ENCODE results near the gene ATP10A.
A peak's percentile ranks its signal among the peaks of the same experiment; 100 is the strongest.

ATP10A gene

DNA sequence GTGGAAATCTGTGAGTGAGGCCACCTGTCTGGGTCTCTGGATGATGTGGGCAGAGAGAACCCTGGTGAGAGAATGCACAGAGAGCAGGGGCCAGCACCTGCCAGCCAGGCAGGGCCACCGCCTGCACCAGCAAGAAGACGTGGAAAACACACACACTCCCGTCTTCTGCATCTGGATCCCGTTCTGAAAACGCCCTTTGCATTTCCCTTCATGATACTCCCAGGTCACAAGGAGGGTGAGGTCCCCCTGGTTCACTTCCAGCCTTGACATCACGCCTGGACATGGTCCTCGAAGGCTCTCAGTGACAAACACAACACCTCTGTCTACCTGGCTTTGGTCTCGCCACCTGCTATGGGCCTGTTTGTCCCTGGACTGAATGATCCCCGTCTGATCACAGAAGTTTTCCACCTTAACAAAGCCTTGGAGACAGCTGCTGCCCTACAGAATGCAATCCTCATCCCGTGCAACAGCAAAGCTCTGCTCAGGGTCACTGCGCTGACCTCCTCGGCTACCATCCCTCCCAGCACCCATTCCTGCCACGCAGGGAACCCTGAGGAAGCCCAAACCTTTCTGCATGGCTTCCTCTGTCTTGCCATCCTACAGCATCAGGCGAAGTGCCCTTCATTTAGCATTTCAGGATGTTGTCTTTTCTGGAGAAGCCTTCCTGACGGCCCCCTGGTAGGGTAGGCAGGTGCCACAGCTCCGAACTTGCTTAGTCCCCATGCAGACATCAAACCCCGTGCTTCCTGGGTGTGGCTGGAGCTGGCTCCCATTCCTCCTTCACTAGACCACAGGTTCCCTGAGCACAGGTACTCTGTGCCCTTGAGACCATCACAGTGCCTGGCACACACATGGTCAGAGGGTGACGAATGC is 122.5 kb downstream of the ATP10A start:
- no peak for DNase-seq (ENCODE audit: low spot score)

DNA sequence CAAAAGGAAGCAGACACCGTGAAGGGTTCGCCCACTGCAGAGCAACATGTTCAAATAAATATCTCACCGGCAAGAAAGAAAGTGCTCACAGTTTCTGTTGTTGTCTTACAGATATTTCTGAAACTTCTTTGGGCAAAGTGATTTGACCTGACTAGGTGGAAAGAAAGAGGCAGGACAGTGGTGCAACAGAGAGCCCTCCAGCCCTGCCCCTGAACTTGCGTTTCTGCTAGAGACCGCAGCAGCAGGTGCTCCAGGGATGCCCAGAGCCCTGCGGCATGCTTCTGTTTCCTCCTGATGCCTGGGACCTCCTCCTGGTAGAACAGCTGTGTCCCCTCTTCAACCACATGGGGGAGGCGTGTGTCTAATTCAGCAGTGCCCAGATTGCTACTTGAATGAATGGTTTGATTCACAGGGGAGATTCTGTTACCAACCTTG is 123.4 kb downstream of the ATP10A start:
- peak; percentile 50 for DNase-seq (ENCODE audit: low spot score)

DNA sequence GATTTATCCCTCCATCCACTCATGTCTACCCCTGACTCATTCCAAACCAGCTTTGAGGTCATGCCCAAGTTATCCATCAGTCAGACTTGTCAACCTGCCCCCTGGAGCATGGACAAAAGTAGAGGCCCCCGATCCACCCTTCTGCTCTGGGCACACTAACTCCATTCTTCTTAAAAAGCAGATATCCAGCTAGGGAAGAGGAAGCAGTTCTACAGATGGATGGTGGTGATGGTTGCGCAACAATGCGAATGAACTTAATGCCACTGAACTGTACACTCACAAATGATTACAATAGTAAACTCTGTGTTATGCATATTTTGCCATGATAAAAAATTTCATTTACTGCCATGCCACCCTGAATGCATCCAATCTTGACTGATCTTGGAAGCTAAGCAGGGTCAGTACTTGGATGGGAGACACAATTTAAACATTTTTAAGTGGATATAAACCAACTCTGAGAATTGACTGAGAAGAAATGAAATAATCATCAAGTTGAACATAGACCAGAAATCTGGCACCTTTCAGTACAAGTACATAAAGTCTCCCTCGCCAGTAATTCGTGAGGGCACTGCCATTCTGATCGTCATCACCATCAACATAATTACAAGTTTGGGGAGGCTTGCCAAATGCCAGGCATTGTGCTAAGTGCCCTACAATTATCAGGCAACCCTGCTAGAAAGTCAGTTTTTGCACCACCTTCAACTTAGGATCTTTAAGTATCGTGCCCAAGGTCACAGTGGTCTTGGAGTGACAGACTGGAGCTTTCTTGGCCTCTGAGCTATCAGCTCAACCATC is 124.8 kb downstream of the ATP10A start:
- DNase-seq (ENCODE audit: low spot score), result no peak

DNA sequence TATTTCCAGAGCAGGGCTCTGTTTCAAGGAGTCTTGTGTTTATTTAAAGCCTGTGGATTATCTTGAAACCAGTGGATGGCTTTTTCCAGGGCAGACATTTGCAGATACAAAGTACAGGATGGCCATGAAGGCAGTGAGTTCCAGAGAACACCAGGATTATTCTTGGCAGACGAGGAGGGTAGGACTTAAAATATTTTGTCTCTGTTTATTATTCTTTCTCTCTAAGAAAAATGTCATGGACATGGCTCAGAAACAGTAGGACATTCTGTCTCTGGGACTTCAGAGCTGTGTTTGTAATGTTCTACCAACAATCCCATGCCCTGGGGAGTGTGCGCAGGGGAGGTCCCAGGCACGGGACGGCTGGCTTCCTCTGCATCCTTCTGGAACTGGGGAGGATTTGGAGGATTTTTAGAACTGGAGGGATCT is 125.9 kb downstream of the ATP10A start:
- no peak for DNase-seq (ENCODE audit: low spot score)

DNA sequence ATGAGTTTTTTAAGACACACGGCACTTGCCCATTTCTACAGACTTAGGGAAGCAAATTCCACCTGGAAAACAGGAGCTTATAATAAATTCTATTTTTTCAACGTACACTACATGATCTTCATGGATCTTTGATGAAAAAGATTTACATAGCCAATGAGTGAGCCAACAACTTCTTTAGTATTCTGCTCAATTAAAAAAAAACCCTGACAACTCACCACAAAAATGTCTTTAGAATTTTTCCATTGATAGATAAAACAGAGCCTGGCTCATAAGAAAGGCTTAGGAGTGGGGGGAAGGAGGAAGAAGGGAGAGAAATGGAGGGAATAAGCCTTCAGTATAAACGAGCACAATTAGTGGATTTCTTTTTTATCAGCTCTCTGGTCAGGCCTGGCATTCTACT is 126.7 kb downstream of the ATP10A start:
- DNase-seq (ENCODE audit: low spot score), result no peak

DNA sequence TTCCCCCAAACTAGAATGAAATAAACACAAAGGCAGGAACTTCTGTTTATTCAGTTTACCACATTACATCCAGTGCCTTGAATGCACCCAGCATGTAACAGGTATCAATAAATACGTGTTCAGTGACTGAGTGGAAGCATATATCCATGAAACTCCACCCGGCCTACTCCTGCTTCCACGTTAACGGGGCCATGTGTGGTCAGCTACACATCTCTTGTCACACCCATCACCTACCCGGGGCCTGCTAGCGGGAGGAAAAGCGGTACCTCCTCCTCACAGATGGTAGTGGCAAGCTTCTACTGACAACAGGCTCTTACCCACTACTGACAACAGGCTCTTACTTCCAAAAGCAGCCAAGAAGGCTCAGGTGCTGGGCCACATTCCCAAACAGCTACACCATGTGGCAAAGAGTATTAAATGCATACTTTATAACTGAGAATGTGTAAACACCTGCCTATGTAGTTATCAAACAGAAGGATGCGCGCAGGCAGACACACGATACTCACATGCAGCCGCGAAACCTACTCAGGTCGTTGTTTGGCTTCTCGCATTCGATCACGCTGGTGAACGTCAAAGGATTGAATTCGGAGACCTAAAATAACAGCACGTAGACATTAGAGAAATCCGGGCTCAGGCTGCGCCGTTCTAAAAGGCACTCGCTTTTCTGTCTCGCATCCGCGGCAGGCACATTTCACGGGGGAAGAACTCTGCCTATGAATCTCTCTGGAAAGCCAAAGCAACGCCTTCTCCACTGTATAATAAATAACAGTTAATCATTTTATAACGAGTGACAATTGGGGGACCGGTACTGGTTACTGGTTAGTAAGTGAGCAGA is 127.4 kb downstream of the ATP10A start:
- no peak for DNase-seq (ENCODE audit: low spot score)

DNA sequence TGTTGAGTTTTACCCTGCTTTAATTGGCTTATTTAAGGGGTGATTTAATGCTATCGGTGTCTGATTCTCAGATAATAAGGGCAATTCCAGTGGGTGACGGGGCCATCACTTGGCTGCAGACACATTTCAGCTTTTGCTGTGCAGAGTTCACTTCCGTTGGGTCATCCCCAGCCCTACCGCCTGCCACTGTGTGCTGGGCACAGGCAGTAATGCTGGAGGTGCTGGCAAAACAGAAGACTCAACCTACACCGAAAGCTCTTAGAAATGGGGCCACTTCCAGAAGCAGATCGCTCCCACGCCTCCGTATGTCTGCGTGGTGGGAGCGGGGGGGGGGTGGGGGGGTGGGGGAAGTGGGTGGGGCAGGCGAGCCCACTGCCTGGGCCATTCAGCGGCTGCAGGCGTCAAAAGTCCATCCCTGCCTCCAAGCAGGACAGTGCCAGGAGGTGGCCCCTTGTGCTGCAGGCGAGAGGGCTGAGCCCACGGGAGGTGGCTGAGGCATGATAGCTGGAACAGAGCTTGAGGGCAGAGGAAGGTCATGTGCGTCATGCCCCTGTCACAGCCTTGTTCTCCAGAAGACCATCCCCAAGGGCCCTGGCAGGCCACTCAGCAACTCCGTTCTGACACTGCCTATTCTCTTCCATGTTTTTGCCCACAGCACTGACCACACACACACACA is 128.3 kb downstream of the ATP10A start:
- DNase-seq (ENCODE audit: low spot score), result no peak

DNA sequence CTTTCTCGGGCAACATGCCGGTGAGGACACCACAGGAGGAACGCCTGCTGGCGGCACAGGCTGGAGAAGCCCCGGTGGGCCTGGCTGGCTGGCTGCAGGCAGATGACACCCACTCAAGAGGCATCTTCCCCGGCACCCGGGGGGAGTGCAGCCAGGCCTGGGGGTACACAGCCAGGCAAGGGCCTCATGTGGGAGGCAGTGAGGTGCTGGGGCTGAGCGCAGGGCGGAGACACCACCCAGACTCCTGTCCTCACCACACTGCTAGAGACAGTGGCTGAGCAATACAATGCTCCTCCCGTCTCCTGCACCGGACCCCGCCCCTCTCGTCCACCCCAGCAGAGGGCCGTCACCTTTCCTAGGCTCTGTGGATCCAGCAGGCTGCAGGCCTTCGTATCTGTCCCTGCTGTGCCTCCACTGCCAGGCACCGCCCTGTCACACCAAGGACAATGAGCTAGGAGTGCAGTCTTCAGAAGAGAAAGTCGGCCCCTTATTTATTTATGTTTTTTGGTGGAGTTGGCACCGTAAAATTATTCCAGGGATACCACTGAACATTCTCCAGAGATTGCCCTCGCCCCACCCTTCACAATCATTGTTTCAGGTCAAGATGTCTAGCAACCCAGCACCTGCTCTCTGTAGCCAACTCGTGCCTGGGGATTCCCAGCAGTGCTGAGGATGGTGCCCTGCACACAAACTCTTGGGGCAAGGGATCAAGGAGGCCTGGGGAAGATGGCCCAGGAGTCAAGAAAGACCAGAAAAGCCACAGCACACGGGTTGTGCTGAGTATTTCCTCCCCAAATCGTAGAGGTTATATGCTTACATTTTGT is 129.1 kb downstream of the ATP10A start:
- no peak for DNase-seq (ENCODE audit: low spot score)

DNA sequence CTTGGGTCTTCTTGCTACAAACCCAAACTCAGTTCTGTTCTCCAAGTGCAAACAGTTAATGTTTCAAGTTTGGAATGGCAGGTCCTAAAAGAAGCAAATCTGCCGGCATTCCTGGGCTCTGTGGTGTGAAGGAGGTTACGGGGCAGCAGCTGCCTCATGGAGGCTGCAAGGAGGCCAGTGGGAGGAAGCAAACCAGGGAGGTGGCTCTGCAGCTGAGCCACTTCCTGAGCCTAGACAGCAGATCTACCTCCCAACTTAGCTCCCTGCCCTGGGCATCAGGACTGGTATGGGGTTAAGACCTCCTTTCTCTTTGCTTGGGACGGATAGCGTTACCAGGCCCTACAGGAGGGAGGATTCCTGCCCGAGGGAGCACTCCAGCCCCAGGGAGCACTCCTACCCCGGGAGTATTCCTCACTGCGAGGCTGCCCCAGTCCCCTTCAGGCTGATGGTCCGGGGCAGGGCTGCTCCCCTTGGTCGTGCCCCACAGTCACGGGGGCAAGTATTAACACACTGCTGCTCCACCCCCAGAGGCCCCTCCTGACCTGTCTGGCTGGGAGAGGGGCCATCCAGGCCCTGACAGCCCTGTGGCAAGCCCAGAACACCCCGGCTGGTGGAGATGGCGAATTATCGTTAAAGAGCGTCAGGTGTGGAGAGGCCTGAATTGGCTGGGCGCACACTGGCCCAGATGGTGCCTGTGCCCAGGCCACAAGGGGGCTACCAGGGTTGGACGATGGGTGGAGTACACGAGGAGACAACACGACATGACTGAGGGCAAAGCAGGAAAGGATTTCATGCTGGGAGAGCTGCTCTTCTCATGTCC is 129.9 kb downstream of the ATP10A start:
- no peak for DNase-seq (ENCODE audit: low spot score)

DNA sequence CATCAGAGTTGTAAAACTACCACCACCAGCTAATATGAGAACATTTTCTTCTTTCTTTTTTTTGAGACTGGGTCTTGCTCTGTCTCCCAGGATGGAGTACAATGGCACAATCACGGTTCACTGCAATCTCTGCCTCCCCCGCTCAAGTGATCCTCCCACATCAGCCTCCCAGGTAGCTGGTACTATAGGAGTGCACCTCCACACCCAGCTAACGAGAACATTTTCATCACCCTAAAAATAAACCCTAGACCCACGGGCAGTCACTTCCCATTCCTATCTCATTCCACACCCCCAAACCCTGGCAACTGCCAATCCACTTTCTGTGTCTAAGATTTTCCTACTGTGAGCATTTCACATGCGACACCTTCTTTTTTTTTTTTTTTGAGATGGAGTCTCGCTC is 130.9 kb downstream of the ATP10A start:
- no peak for DNase-seq (ENCODE audit: low spot score)

DNA sequence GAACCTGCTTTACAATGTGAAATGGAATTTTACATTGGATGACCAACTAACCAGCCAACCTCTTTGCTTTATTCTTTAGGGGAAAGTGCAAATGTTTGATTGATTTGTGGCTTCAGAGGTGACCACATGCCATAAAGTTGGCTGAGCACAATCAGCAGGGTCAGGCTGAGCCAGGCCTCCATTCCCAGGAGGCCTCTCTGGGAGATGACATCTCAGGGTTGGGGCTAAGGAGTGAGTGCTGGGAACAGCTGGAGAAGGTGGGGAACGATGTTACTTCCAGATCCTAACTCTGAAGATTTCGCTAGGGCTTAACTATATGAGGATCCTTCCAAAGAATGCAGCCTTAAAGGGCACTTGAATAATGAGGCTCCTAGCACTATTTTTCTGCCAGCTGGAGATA is 131.7 kb downstream of the ATP10A start:
- no peak for DNase-seq (ENCODE audit: low spot score)

DNA sequence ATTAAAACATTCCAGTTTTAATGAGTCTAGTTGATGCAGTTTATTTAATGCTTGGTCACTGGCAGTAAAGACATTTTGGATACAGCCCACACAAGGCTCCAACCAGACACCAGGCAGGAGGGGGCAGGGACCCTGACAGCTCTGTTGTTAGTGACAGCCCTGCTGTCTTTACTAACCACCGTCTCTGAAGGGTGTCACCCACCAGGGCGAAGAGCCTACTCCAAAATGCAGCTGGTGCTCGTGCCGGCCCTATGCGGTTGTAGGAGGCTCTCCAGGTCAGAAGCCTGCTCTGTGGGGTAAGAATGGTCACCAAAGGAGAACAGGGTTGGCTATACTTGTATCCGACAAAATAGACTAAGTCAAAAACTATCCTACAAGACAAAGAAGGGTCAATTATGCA is 132.2 kb downstream of the ATP10A start:
- no peak for DNase-seq (ENCODE audit: low spot score)

DNA sequence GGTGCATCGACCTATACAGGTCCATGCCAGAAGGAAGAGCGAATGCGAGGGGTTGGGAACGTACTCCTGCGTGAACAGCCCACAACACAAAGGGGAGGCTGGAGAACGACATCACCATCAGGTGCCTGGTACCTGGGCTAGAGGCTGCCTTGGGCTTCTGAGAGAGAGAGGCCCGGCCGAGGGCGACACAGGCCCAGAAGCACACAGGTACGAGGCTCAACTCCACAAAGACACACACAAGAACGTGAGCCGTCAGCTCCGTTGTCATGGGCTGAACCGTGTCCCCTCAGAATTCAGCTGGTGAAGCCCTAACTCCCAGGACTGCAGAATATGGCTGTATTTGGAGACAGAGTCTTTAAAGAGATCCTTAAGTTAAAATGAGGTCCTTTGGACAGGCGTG is 134.3 kb downstream of the ATP10A start:
- no peak for DNase-seq (ENCODE audit: low spot score)

DNA sequence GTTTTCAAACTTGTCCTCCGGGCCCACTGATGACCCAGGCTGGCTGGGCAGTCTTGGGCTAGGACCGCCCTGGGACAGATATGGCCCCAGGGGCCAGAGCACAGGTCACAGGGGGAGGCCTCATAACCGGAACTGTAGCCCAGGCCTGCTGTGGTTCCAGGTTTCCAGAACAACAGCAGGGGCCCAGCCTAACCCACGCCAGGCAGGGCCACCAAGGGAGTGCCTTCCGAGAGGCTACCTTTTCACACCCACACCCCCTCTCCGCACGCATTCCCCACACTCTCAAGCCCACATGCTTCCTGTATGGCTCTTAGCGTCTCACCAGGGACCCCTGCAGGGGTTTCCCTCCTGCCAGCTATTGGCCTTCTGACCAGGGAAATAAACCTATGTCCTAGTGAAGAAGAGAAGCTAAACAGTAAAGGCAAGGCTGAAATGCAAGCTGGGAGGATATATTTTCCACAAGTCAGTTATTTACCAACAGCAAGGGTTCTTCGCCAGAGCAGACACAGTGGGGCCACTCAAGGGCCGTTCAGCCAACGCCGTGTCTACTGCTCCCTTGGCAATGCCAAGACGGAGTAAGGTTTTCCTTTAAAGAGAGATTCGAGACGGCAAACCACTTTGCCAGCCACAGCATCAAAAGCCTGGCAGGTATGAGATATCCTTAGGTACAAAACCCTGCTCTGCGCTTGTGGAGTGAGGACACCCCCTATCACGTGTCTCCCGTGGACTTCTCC is 135.1 kb downstream of the ATP10A start:
- DNase-seq (ENCODE audit: low spot score), result no peak

DNA sequence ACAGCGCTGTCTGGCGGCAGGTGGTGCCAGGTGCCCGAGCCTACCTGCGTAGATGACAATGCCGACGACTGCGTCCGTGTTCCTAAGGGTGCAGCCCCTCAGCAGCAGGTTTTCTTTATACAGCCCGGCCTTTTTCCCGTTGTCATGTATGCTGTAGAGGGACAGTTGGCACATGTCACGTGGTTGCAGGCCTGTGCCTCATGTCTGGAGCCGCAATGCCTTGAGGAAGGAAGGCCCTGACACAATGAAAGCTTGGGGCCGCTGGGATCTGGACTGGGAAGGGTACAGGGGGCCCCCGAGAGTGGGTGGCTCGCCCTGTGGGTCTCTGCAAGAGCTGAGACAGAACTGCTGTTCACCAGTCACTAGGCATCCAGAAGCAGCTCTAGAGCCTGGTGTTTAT is 136.0 kb downstream of the ATP10A start:
- DNase-seq (ENCODE audit: low spot score), result no peak

DNA sequence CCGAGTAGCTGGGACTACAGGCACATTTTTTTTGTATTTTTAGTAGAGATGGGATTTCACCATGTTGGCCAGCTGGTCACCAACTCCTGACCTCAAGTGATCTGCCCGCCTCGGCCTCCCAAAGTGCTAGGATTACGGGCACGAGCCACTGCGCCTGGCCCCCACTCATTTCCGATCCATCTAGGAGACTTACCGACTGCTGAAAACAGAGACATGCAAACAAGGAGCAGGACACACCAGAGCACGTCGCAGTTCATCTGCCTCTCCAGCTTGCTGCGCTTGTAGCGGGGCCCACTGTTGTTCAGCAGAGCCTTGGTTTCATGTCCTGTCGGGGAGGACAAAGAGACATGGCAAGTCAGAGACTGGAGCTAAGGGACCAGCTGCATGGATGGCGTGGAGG is 137.4 kb downstream of the ATP10A start:
- no peak for DNase-seq (ENCODE audit: low spot score)

DNA sequence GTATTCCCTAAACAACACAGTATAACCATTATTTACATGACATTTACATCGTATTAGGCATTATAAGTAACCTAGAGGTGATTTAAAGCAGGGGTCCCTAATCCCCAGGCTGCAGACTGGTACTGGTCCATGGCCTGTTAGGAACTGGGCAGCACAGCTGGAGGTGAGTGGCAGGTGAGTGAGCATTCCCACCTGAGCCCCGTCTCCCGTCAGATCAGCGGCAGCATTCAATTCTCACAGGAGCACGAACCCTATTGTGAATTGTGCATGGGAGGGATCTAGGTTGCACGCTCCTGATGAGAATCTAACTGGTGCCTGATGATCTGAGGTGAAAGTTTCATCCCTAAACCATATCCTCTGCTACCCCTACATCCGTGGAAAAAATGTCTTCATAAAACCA is 138.2 kb downstream of the ATP10A start:
- no peak for DNase-seq (ENCODE audit: low spot score)

DNA sequence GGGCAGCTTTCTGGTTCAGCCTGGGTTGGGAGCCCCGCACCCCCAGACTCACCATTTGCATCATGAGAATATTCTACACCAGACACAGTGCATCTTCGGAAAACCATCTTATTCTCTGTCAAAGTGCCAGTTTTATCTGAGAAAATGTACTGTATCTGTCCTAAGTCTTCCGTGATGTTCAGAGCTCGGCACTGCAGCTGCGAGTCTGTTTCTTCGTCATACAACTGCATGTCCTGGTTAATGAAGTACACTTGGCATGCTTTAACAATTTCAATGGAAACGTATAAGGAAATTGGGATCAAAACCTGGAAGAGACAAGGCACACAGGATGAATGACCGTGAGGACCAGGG is 141.5 kb downstream of the ATP10A start:
- DNase-seq (ENCODE audit: low spot score), result no peak

Data from iPS-NIHi11 (cell line).